Measurements from ENCODE around the gene UPK3BL1.
"Not testable (repeated sequence)": the region's sequence is repeated elsewhere in the genome, so short reads cannot be mapped to it uniquely, and the experiment has no call there.

- not testable (repeated sequence) for TF ChIP-seq EZH2 (IDR thresholded peaks at IDR 0.05; ENCODE audit: borderline replicate concordance, insufficient read depth, low read depth, low read length, poor library complexity, severe bottlenecking); CTCF (IDR thresholded peaks at IDR 0.05)
Measured at GRCh38 chr7:102627271-102627904, 15.2 kb downstream of the UPK3BL1 start.
